HG03280 (cell line): ENCODE data around the gene PGBD1.
A peak's percentile ranks its signal among the peaks of the same experiment; 100 is the strongest.

ENCODE experiments used
- ATAC-seq: cut with Tn5 transposase; IDR thresholded peaks from one replicate; pipeline ENCODE4 v1.9.1; 2021; ENCODE audit warnings: mild to moderate bottlenecking, moderate library complexity; ENCODE audit not compliant: unreplicated experiment

The PGBD1 gene

GRCh38 chr6:28281288-28282064 is at the start of gene PGBD1:
Gene PGBD1 (plus strand): TSS chr6:28281572. CDS start chr6:28283814, 2,242 bp downstream.
- ATAC-seq = peak; percentile 84

GRCh38 chr6:28232785-28233184 is 48.6 kb upstream of the PGBD1 start:
- ATAC-seq = no peak

- ATAC-seq = no peak
Measured at GRCh38 chr6:28235912-28236452, 45.4 kb upstream of the PGBD1 start.

GRCh38 chr6:28239636-28240035 is 41.7 kb upstream of the PGBD1 start:
- ATAC-seq = no peak

- ATAC-seq = no peak
Measured at GRCh38 chr6:28240471-28240870, 40.9 kb upstream of the PGBD1 start.

- ATAC-seq = no peak
Measured at GRCh38 chr6:28243946-28244345, 37.4 kb upstream of the PGBD1 start.

GRCh38 chr6:28245206-28245941 is 36.0 kb upstream of the PGBD1 start:
- ATAC-seq = no peak

- ATAC-seq = no peak
Measured at GRCh38 chr6:28248916-28249315, 32.5 kb upstream of the PGBD1 start.

GRCh38 chr6:28250747-28251146 is 30.6 kb upstream of the PGBD1 start:
- ATAC-seq = no peak

- ATAC-seq = peak; percentile 50
Measured at GRCh38 chr6:28251661-28252008, 29.7 kb upstream of the PGBD1 start.

GRCh38 chr6:28252009-28252975 is 29.1 kb upstream of the PGBD1 start, which contains the start of gene ZKSCAN4:
Gene ZKSCAN4 (minus strand): TSS chr6:28252269. CDS start chr6:28251980, 289 bp downstream.
- ATAC-seq = peak; percentile 71

- no peak for ATAC-seq
Measured at GRCh38 chr6:28254121-28254519, 27.3 kb upstream of the PGBD1 start.

GRCh38 chr6:28257042-28257441 is 24.3 kb upstream of the PGBD1 start:
- no peak for ATAC-seq

- no peak for ATAC-seq
Measured at GRCh38 chr6:28258877-28259777, 22.2 kb upstream of the PGBD1 start, which contains the start of gene NKAPL. Gene NKAPL (plus strand): TSS chr6:28259297. CDS start chr6:28259372, 75 bp downstream.

- ATAC-seq = no peak
Measured at GRCh38 chr6:28263922-28264321, 17.4 kb upstream of the PGBD1 start.

GRCh38 chr6:28264834-28265401 is 16.5 kb upstream of the PGBD1 start:
- no peak for ATAC-seq

- no peak for ATAC-seq
Measured at GRCh38 chr6:28266563-28266961, 14.8 kb upstream of the PGBD1 start.

GRCh38 chr6:28266962-28267694 is 14.2 kb upstream of the PGBD1 start, which contains the start of gene ZSCAN26:
Gene ZSCAN26 (plus strand): TSS chr6:28267143. CDS start chr6:28271920, 4,777 bp downstream.
- ATAC-seq = peak; percentile 93

- ATAC-seq = no peak
Measured at GRCh38 chr6:28267695-28268059, 13.7 kb upstream of the PGBD1 start.
